DND-41 (cell line): ENCODE results near the gene AP2A1.

Experiments used
- CTCF ChIP-seq: IDR thresholded peaks from 2 replicates; pipeline ENCODE4 v1.5.1; 2012; ENCODE audit warnings: borderline replicate concordance, low read length, moderate library complexity, mild to moderate bottlenecking; ENCODE audit not compliant: poor library complexity, severe bottlenecking; ENCODE audit errors: extremely low read depth
- EZH2 ChIP-seq: IDR thresholded peaks from 3 replicates; pipeline ENCODE4 v1.6.1; 2012; ENCODE audit warnings: borderline replicate concordance, low read depth, mild to moderate bottlenecking, moderate library complexity, low read length, inconsistent platforms; ENCODE audit not compliant: severe bottlenecking

- no peak for TF ChIP-seq CTCF
- no peak for TF ChIP-seq EZH2
Measured at GRCh38 chr19:49727217-49728030, 39.4 kb upstream of the AP2A1 start.
